Fibroblast of skin of right quadriceps (primary cell): ENCODE measurements around the gene CCDC187.

Experiments used
- DNase-seq: peaks from one replicate; pipeline ENCODE4 v3.0.0-alpha.2; 2013

The CCDC187 gene

GRCh38 chr9:136220017-136220729 is 83.7 kb downstream of the CCDC187 start:
- DNase-seq: peak; percentile 17

DNA sequence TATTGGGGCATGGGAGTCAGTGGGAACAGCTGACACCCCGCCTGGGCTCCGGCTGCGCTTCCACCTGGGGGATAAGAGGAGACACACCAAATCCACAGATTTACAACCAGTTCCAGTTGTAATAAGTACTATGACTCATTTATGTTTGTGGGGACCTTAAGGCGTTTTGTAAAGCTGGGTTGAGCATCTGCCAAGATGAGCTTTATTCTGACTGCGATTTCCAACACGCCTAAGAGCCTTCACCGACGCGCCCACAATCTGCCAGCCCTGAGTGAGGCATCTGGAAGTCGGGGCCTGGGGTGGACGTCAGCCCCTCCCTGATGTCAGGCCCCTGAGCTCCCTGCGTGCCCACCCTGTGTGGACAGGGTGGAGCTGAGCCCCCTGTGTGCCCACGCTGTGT is 84.6 kb downstream of the CCDC187 start:
- DNase-seq: peak; percentile 32

GRCh38 chr9:136218673-136219072 is 85.2 kb downstream of the CCDC187 start:
- no peak for DNase-seq

GRCh38 chr9:136218271-136218670 is 85.6 kb downstream of the CCDC187 start:
- no peak for DNase-seq

- DNase-seq: no peak
Observed at GRCh38 chr9:136216541-136217244, 87.2 kb downstream of the CCDC187 start.

DNA sequence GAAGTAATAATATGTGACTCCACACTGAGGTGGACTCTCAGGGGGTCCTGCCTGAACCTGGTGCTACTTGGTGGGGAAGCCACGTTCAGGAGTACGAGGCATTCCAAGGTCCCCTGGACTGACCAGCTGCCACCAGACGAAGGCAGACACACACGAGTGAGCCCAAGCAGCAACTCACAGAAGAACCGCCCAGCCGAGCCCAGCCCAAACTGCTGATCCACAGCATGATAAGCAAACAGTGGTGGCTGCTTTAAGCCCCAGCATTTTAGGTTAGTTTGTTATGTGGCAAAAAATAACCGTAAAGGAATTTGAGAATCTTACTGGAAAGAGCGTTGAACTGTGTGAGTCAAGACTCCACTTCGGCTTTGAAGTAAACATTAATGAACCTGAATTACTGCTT is 90.2 kb downstream of the CCDC187 start:
- no peak for DNase-seq

DNA sequence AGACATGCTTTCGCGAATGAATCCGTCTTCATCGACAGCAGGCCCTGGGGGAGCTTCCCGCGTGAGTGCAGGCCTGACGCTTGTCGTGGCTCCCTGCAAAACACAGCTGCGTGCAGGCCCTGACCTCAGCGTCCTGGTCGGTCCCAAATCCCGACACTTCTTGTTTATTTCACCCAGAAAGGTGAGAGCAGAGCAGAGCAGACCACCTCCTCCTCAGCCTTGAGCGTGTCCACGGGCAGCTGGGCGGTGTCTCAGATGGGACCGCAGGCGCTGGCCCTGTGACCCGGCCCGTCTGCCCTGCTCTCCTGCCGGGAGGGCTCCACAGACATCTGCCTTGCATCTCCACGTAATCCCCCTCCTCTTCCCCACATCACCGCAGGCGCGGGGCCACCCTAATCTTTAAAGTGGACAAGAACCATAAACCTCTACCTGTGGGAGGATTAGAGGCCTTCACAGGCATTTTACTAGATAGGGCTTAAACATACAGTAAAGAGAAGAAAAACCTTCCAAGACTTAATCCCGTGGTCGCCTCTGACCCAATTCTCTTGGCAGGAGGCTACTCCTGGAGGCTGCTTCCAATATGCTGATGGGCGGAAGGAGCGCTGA is 91.4 kb downstream of the CCDC187 start:
- DNase-seq: no peak

DNA sequence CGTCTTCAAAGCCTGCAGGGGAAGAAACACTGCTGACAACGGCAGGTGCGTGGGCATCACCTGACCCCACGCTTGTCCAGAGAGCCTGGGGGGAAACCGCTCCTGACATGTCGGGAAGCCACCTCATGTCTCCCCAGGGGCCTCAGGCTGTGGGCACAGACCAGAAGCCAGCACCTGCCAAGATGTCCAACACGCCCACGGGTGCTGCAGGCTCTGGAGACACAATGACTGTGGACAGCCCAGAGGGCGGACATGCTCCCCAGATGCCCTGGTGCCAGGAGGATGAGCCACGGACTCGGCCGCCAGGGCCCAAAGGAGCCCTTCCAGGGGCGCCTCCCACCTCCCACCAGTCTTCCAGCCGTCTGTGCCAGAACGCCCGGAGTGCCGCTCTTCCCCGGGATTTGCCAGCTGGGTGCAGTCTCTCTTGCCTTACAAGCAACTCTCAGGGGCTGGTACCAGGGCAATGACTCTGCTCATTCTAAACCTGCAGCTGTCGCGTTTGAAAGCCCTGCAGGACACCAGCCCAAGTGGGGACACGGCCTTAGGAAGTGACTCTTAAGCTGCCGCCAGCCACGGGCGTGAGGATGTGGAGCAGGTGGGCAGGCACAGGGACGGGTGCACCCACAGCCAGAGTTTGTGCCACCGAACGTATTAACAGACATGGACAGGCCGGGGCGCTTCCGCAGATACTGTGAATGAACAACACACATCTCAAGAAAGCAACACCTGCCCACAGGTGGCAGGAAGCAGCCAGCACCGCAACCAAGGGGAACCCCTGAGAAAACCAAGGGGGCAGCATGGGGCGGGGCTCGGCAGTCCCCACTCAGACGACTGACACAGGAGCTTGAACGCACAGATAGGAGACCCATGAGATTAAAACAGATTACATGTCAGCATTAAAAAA is 92.2 kb downstream of the CCDC187 start:
- DNase-seq: no peak

DNA sequence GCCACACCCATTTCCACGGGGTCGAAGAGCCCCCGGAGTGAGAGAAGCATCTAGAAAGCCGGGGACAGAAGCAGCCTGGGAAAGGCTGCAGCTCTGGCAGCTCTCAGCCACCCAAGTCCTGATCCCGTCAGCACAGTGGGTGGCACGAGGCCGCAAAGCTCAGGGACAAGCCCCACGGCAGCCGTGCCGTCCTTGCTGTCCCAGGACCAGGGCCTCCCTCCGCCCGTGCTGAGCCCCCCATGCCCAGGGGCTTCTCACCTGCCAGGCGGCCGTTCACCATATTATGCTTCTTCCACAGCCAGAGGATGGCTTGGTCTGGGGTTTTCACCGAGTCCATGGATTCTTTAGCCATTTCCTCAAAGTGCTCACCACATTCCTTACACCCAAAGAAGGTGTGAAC is 92.9 kb downstream of the CCDC187 start:
- no peak for DNase-seq

DNA sequence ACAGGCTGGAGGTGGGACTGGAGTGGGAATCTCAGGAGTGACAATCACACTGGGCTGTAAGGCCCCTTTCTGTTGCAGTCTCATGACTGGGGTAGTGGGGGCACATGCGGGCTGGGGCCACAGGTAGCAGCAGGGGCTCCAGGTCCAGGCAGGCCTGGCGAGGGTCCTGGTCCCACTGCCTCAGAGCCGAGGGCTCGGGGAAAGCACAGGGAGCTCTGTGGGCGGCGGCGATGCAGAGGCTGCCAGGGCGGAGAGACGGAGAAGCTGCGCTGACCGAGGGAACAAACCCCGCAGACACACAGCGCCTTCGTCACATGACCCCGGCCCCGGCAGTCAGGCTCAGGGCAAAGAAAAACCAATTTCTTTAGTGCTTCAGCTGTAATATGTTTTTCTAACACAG is 93.6 kb downstream of the CCDC187 start:
- DNase-seq: no peak

DNA sequence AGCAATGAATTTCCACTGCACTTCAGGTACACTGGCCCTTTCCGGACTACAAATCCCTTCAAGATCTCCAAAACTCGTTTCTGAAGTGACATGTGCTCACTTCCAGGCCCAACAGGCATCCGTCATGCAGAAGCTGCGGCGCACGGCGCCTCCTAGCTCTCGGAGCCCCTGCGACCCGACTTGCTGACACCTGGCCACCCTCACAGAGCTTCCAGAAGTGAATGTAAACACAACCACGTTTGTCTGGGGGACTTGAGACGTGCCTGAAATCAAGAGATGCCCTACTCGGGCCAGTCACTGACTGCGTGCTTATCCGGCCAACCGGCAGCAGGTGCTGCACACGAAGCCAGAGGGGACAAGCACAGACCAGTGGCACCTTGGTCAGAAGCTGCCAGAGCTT is 94.1 kb downstream of the CCDC187 start:
- no peak for DNase-seq

DNA sequence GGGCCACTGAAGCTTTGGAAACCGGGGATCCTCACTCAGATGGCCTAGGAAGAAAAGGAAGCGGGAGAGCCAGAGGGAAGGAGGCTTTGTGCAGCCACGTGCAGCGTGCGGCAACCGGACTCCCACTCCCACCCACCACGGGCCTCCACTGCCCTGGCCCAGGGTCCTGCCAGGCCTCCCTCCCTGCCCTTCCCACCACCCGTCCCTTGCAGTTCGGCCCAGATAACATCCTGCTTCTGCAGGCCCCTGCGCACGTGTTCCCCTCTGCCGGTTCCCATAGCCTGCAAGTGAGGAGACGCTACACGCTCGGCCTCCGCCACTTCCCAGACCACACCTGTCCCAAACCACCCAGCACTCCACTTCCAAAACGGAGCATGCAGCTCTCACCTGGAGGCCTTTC is 94.7 kb downstream of the CCDC187 start:
- no peak for DNase-seq

GRCh38 chr9:136208675-136209074 is 95.2 kb downstream of the CCDC187 start:
- no peak for DNase-seq

DNA sequence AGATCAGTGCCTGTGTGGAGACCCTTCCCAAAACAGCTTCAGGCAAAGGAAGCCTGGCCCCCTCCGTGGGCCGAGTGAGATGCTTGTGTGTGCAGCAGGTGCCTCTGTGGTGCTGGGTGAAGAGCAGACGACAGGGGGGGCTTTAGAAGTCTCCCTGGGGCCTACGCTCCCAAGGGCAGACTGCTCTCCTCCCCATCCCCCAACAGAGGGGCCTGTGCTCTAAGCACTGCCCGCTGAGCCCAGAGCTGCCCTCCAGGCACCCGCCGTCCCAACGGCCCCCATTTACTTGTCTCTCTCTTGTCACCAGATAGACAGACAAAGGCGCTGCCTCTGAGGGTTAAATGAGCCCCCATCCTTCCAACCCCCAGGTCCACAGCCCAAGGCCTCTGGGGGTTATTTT is 96.3 kb downstream of the CCDC187 start:
- no peak for DNase-seq

- DNase-seq: no peak
Observed at GRCh38 chr9:136206602-136207275, 97.2 kb downstream of the CCDC187 start.

GRCh38 chr9:136205707-136205992 is 98.2 kb downstream of the CCDC187 start:
- DNase-seq: no peak

- peak; percentile 13 for DNase-seq
Observed at GRCh38 chr9:136204838-136205706, 98.8 kb downstream of the CCDC187 start, which contains the start of gene LHX3. LHX3 (minus strand) TSS chr9:136205128; CDS start chr9:136205012, 116 bp downstream.

- no peak for DNase-seq
Observed at GRCh38 chr9:136204145-136204805, 99.6 kb downstream of the CCDC187 start.

DNA sequence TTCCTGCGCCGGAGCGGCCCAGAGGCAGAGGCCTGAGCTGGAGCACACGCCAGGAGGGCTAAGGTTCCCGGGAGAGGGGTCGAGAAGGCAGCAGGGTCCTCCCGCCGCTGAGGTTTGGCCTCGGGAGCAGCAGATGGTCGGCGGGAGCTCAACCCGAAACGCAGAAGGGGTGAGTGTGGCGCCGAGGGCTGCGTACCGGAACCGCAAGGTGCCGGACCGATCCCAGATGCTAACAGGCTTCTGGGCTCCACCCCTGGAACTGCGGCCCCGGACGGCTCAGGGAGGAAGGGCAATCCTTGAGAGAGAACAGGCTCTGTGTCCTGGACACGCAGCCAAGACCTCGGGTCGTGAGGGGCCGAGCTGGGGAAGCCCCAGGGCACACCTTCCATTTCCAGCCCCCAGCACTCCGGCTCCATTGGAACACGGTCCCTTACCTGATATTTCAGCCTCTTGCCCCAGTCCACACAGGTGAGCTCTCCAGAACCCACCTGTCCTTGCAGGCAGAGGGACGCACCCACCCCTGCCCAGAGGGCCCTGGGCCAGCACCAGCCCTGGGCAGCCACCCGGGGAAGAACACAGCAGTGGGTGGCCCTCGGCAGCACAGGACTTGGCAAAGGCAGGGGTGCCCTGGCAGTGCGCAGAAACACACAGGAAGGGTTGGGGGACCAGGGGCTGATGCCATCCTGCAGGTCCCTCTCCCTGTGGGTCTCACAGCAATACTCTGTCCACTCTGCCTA is 100.3 kb downstream of the CCDC187 start:
- DNase-seq: no peak
